MM.1S (cell line): Measurements from ENCODE around the gene TMEM132D.

Experiments used
- DNase-seq: peaks from one replicate; pipeline ENCODE4 v3.0.0-alpha.2; 2015
- H2AFZ ChIP-seq: fragments of 300-600 bp; sonication (generic); 2 replicates; pipeline ENCODE4 v1.6.0; 2016; ENCODE audit warnings: antibody characterized with exemption, low read length
- H3F3A ChIP-seq: fragments of 300-600 bp; sonication (generic); 2 replicates; pipeline ENCODE4 v1.6.1; 2016; ENCODE audit warnings: mild to moderate bottlenecking, antibody characterized with exemption, low read length, moderate library complexity, mixed read lengths; ENCODE audit not compliant: insufficient read depth
- H3K27ac ChIP-seq: fragments of 300-600 bp; sonication (generic); 2 replicates; pipeline ENCODE4 v1.5.1; 2016; ENCODE audit warnings: mild to moderate bottlenecking, low read length
- H3K27me3 ChIP-seq: fragments of 300-600 bp; sonication (generic); replicated peaks from 2 replicates; pipeline ENCODE4 v1.6.0; 2016; ENCODE audit warnings: low read length; ENCODE audit not compliant: insufficient read depth
- H3K36me3 ChIP-seq: fragments of 300-600 bp; sonication (generic); replicated peaks from 2 replicates; pipeline ENCODE4 v1.6.1; 2016; ENCODE audit warnings: mild to moderate bottlenecking, low read length, mixed read lengths; ENCODE audit not compliant: insufficient read depth
- H3K4me1 ChIP-seq: fragments of 300-600 bp; sonication (generic); 2 replicates; pipeline ENCODE4 v1.6.1; 2016; ENCODE audit warnings: low read length, mixed read lengths
- H3K4me2 ChIP-seq: fragments of 300-600 bp; sonication (generic); 2 replicates; pipeline ENCODE4 v1.6.0; 2016; ENCODE audit warnings: low read depth, low read length
- H3K4me3 ChIP-seq: fragments of 300-600 bp; sonication (generic); 2 replicates; pipeline ENCODE4 v1.5.1; 2016; ENCODE audit warnings: low read length, mixed read lengths
- H3K79me2 ChIP-seq: fragments of 300-600 bp; sonication (generic); 2 replicates; pipeline ENCODE4 v1.6.1; 2016; ENCODE audit warnings: mixed run types, low read length, mixed read lengths
- H3K9ac ChIP-seq: fragments of 300-600 bp; sonication (generic); 2 replicates; pipeline ENCODE4 v1.6.1; 2016; ENCODE audit warnings: low read length, mixed read lengths
- H3K9me2 ChIP-seq: fragments of 300-600 bp; sonication (generic); replicated peaks from 2 replicates; pipeline ENCODE4 v1.6.1; 2016; ENCODE audit warnings: mild to moderate bottlenecking, low read length, mixed read lengths; ENCODE audit not compliant: insufficient read depth
- H3K9me3 ChIP-seq: fragments of 300-600 bp; sonication (generic); replicated peaks from 2 replicates; pipeline ENCODE4 v1.6.1; 2016; ENCODE audit warnings: mild to moderate bottlenecking, low read length, mixed read lengths; ENCODE audit not compliant: insufficient read depth
- H4K20me1 ChIP-seq: fragments of 300-600 bp; sonication (generic); 2 replicates; pipeline ENCODE4 v1.6.1; 2016; ENCODE audit warnings: mild to moderate bottlenecking, low read length, moderate library complexity, mixed read lengths; ENCODE audit not compliant: insufficient read depth
- EZH2 ChIP-seq: fragments of 300-600 bp; sonication (generic); optimal IDR thresholded peaks from 2 replicates; pipeline ENCODE3; 2017; ENCODE audit warnings: low read depth, mild to moderate bottlenecking, antibody characterized with exemption, low read length, mixed read lengths
- EZH2phosphoT487 ChIP-seq: fragments of 300-600 bp; sonication (generic); IDR thresholded peaks from 2 replicates; pipeline ENCODE4 v1.6.1; 2018; ENCODE audit warnings: antibody characterized with exemption, low read length
- TF ChIP-seq, protein P1 (sequence below): fragments of 300-600 bp; sonication (generic); IDR thresholded peaks from 2 replicates; pipeline ENCODE4 v1.5.1; 2016; ENCODE audit warnings: antibody characterized with exemption, low read length, mixed read lengths

Gene TMEM132D

GRCh38 chr12:129211862-129212630 lies 691.8 kb downstream of the TMEM132D start:
- Histone ChIP-seq H3K4me3 (no peak overlapping the region), H2AFZ (no peak overlapping the region), H3K9me2 (no peaks in the 10 kb centered on the region), H3K27ac (no peak overlapping the region), H3K4me1 (no peaks in the 10 kb centered on the region), H3F3A (no peaks in the 10 kb centered on the region), H3K9me3 (no peaks in the 10 kb centered on the region), H3K36me3 (no peaks in the 10 kb centered on the region), H3K79me2 (no peaks in the 10 kb centered on the region), H3K27me3 (no peaks in the 10 kb centered on the region), H4K20me1 (no peaks in the 10 kb centered on the region), H3K9ac (no peak overlapping the region), H3K4me2 (no peak overlapping the region)
- no peak for DNase-seq
- no peak for TF ChIP-seq EZH2phosphoT487
- TF ChIP-seq, protein P1, sequence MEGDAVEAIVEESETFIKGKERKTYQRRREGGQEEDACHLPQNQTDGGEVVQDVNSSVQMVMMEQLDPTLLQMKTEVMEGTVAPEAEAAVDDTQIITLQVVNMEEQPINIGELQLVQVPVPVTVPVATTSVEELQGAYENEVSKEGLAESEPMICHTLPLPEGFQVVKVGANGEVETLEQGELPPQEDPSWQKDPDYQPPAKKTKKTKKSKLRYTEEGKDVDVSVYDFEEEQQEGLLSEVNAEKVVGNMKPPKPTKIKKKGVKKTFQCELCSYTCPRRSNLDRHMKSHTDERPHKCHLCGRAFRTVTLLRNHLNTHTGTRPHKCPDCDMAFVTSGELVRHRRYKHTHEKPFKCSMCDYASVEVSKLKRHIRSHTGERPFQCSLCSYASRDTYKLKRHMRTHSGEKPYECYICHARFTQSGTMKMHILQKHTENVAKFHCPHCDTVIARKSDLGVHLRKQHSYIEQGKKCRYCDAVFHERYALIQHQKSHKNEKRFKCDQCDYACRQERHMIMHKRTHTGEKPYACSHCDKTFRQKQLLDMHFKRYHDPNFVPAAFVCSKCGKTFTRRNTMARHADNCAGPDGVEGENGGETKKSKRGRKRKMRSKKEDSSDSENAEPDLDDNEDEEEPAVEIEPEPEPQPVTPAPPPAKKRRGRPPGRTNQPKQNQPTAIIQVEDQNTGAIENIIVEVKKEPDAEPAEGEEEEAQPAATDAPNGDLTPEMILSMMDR = no peak
- TF ChIP-seq EZH2 = no peak

DNA sequence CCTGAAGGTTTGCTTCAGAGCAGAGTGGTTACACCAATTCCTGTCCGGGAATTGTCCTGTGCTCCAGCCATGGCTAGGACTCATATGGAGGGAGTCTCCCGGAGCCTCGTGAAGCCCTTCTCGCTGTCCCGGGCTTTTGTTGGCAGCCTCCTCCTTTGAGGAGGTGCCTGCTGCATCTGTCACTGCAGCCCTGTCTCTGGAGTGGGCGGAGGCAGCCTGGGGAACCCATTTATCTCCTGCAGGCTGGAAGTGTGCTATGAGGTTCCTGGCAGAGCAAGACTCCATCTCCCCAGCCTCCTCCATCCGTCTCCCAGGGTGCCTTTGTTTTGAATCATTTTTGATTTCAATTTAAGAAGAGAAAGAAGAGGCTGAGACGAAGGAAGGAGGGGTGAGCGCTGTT lies 695.3 kb downstream of the TMEM132D start:
- H3K9ac ChIP-seq = no peak overlapping the region
- no peak overlapping the region for H3K4me3 ChIP-seq
- no peaks in the 10 kb centered on the region for H4K20me1 ChIP-seq
- H2AFZ ChIP-seq = no peak overlapping the region
- no peaks in the 10 kb centered on the region for H3K79me2 ChIP-seq
- no peaks in the 10 kb centered on the region for H3K9me2 ChIP-seq
- H3K4me1 ChIP-seq = no peaks in the 10 kb centered on the region
- no peak for DNase-seq
- no peaks in the 10 kb centered on the region for H3F3A ChIP-seq
- TF ChIP-seq, protein P1 = no peak
- no peak for TF ChIP-seq EZH2phosphoT487
- no peak for TF ChIP-seq EZH2
- no peak overlapping the region for H3K27ac ChIP-seq
- H3K4me2 ChIP-seq = no peak overlapping the region
- no peaks in the 10 kb centered on the region for H3K9me3 ChIP-seq
- no peaks in the 10 kb centered on the region for H3K36me3 ChIP-seq
- no peaks in the 10 kb centered on the region for H3K27me3 ChIP-seq

GRCh38 chr12:129207084-129207483 lies 696.7 kb downstream of the TMEM132D start:
- Histone ChIP-seq H3K4me1 (no peaks in the 10 kb centered on the region), H3K27ac (no peak overlapping the region), H3K36me3 (no peaks in the 10 kb centered on the region), H3K9me3 (no peaks in the 10 kb centered on the region), H3F3A (no peaks in the 10 kb centered on the region), H3K4me3 (no peak overlapping the region), H3K9ac (no peak overlapping the region), H3K4me2 (no peak overlapping the region), H4K20me1 (no peaks in the 10 kb centered on the region), H2AFZ (no peak overlapping the region), H3K9me2 (no peaks in the 10 kb centered on the region), H3K27me3 (no peaks in the 10 kb centered on the region), H3K79me2 (no peaks in the 10 kb centered on the region)
- TF ChIP-seq, protein P1 = no peak
- no peak for TF ChIP-seq EZH2
- TF ChIP-seq EZH2phosphoT487 = no peak
- no peak for DNase-seq
